GM12878 (cell line): Measurements from ENCODE around the gene TBCE. TPM values are rescaled to one million over a fixed set of nuclear protein-coding genes. Genes with fewer than 3 reads are reported as not detected.

ENCODE experiments used
- ATAC-seq: fragments of 200-7000 bp; cut with Tn5 transposase; 3 replicates; pipeline ENCODE4 v1.9.1; 2020; ENCODE audit warnings: mild to moderate bottlenecking, moderate library complexity
- BruUV-seq: library from RNA; stranded (reverse); fragments of 400-500 nt; replicated peaks from 2 replicates; lab custom pipeline; 2021; lab: Mats Ljungman, UMichigan
- CTCF ChIA-PET: fragments of 300-600 bp; sonication (Branson Sonifier 250); formaldehyde crosslinking; extraction: SDS; loops from one replicate; lab custom pipeline; 2021; ENCODE audit warnings: inconsistent platforms; lab: Yijun Ruan, JAX
- POLR2A ChIA-PET: fragments of 350-600 bp; formaldehyde crosslinking; extraction: SDS; loops from one replicate; lab custom pipeline; 2021; ENCODE audit warnings: inconsistent platforms; lab: Charles Lee
- RAD21 ChIA-PET: fragments of 300-600 bp; sonication (Branson Sonifier 250); formaldehyde crosslinking; loops from one replicate; lab custom pipeline; 2023; ENCODE audit warnings: antibody characterized with exemption; ENCODE audit not compliant: unreplicated experiment; lab: Charles Lee
- SMC1A ChIA-PET: fragments of 300-600 bp; sonication (Branson Sonifier 250); formaldehyde crosslinking; loops from one replicate; lab custom pipeline; 2023; ENCODE audit not compliant: unreplicated experiment, uncharacterized antibody; lab: Charles Lee
- DNase-seq: peaks from one replicate; pipeline ENCODE4 v3.0.0-alpha.2; 2011; ENCODE audit warnings: low read depth, low spot score
- FAIRE-seq: peaks from 3 replicates; lab custom pipeline; 2011; peaks lifted over from hg19 to GRCh38; lab: Jason Lieb, UNC
- H2AFZ ChIP-seq: 2 replicates; pipeline ENCODE4 v1.6.0; 2011; ENCODE audit warnings: low read depth, low read length, control low read depth; ENCODE audit not compliant: control insufficient read depth
- H3K27ac ChIP-seq: 2 replicates; pipeline ENCODE4 v1.5.1; 2011; ENCODE audit warnings: control low read depth; ENCODE audit not compliant: control insufficient read depth, insufficient read depth
- H3K27me3 ChIP-seq, 2 experiments: replicated peaks in 1 of 2; 2 replicates each; pipeline versions ENCODE4 v1.6.0 to v1.6.1; 2011; ENCODE audit warnings: low read length in 1 of 2; ENCODE audit not compliant: control insufficient read depth in 2 of 2, insufficient read depth in 2 of 2
- H3K36me3 ChIP-seq, 2 experiments: 2 replicates each; pipeline ENCODE4 v1.5.1; 2011; ENCODE audit warnings: low read length in 1 of 2; ENCODE audit not compliant: control insufficient read depth in 2 of 2, insufficient read depth in 2 of 2
- H3K4me1 ChIP-seq: 2 replicates; pipeline ENCODE4 v1.6.1; 2011; ENCODE audit warnings: mild to moderate bottlenecking, low read length, moderate library complexity, mixed read lengths; ENCODE audit not compliant: control insufficient read depth, insufficient read depth
- H3K4me2 ChIP-seq: 2 replicates; pipeline ENCODE4 v1.6.0; 2011; ENCODE audit warnings: control low read depth; ENCODE audit not compliant: control insufficient read depth, insufficient read depth
- H3K4me3 ChIP-seq: fragments of 200-600 bp; sonication (generic); 2 replicates; pipeline ENCODE4 v1.5.1; 2016
- H3K79me2 ChIP-seq: 2 replicates; pipeline ENCODE4 v1.6.0; 2011; ENCODE audit warnings: low read length; ENCODE audit not compliant: control insufficient read depth, insufficient read depth
- H3K9ac ChIP-seq: 2 replicates; pipeline ENCODE4 v1.8.0; 2011; ENCODE audit warnings: low read length, control low read depth, mixed read lengths; ENCODE audit not compliant: control insufficient read depth, insufficient read depth
- H3K9me3 ChIP-seq: replicated peaks from 3 replicates; pipeline ENCODE4 v1.5.1; 2011; ENCODE audit warnings: mild to moderate bottlenecking, low read length; ENCODE audit not compliant: control insufficient read depth, insufficient read depth
- H4K20me1 ChIP-seq: 2 replicates; pipeline ENCODE4 v1.6.0; 2011; ENCODE audit not compliant: control insufficient read depth, insufficient read depth
- ATF2 ChIP-seq: IDR thresholded peaks from 2 replicates; pipeline ENCODE4 v1.6.1; 2012; ENCODE audit warnings: low read length, inconsistent platforms
- CBX3 ChIP-seq: fragments of 200-600 bp; sonication (generic); IDR thresholded peaks from 2 replicates; pipeline ENCODE4 v1.6.1; 2016; ENCODE audit warnings: low read depth, borderline replicate concordance
- PML ChIP-seq: IDR thresholded peaks from 2 replicates; pipeline ENCODE4 v1.6.1; 2012; ENCODE audit warnings: low read length, inconsistent platforms
- RAD21 ChIP-seq: IDR thresholded peaks from 2 replicates; pipeline ENCODE4 v1.6.1; 2011; ENCODE audit warnings: mild to moderate bottlenecking, low read depth, low read length, moderate library complexity; ENCODE audit not compliant: insufficient read depth
- STAT1 ChIP-seq: fragments of 450-650 bp; conservative IDR thresholded peaks from 2 replicates; pipeline ENCODE4 v1.6.1; 2014; ENCODE audit warnings: antibody characterized with exemption, mild to moderate bottlenecking
- WGBS: methylation state at CpG from one replicate; pipeline ENCODE4 v1.1.6; 2016; ENCODE audit warnings: low lambda C conversion rate; ENCODE audit not compliant: insufficient replicate concordance, insufficient coverage; ENCODE audit errors: missing lambda C conversion rate; 5-methylcytosine and 5-hydroxymethylcytosine counted together
- in situ Hi-C: fragments of 300-500 bp; cut with MboI; formaldehyde crosslinking; loops from 9 replicates; pipeline ENCODE4 v1.14.3; 2018; ENCODE audit warnings: mixed read lengths
- intact Hi-C: fragments of 100-400 bp; cut with micrococcal nuclease; formaldehyde crosslinking; loops from one replicate; pipeline ENCODE4 v1.14.2; 2022; ENCODE audit not compliant: unreplicated experiment
- polyA plus RNA-seq, 11 experiments: library from polyadenylated mRNA; depleted of rRNA in 4 of 11; unstranded in 6 of 11; stranded (reverse) in 5 of 11; fragments of >200 nt; fragmentation: Nextera tagmentation in 4 of 11; fragmentation: Illumina TruSeq in 1 of 11; extraction: Ambion mirVana in 4 of 11; extraction: Trizol in 1 of 11; gene quantifications; 1 replicate in 1 of 11; 2 replicates in 10 of 11; pipeline versions ENCODE4 v1.2.1 to v1.2.3, GENCODE V29; 2011 to 2016; ENCODE audit warnings: inconsistent platforms in 2 of 11, missing spikeins in 2 of 11, low read depth in 1 of 11
- total RNA-seq, 4 experiments: library from RNA; depleted of rRNA in 3 of 4; stranded (reverse); fragments of >200 nt in 3 of 4; fragmentation: Illumina TruSeq in 1 of 4; extraction: Trizol in 1 of 4; gene quantifications; 2 replicates each; pipeline versions ENCODE4 v1.2.1 to v1.2.3, GENCODE V29; 2013 to 2021

The TBCE gene
- total and polyA plus RNA-seq, 10 of the 15 experiments (the other 5 are each of a cell fraction or from before 2014, with no cell fraction given) = 22.7 to 48.7 (median 29.2) TPM

- 100% methylated on average over 2 of the region's 2 CpGs for WGBS
- ChIA-PET CTCF (interaction anchor here (0.9 kb wide), 1 partner anchor 66 kb away, joined by 3 read pairs; no protein-coding TSS in a partner anchor), RAD21 (no interaction called here), SMC1A (interaction anchor here (1.0 kb wide), 1 partner anchor 14 kb away, joined by 4 read pairs; no protein-coding TSS in a partner anchor)
- H3K27me3 ChIP-seq = no peaks in the 10 kb centered on the region
- peaks cover 76% of the 10 kb centered on the region for H3K79me2 ChIP-seq
- TF ChIP-seq CBX3 (no peak), PML (no peak), RAD21 (no peak), STAT1 (no peak), ATF2 (no peak)
- TF ChIP-seq, all 136 proteins: peak for 0
- no peak overlapping the region for H3K9ac ChIP-seq
- no peaks in the 10 kb centered on the region for H3K9me3 ChIP-seq
- in situ Hi-C loops (no loop called here), intact Hi-C loops (no loop called here)
- no TSS peak for BruUV-seq
- DNase-seq (no peak), FAIRE-seq (no peak), ATAC-seq (no peak)
- peaks cover 5% of the 10 kb centered on the region; the same call in 1 of the 2 replicates for H3K4me1 ChIP-seq
- H2AFZ ChIP-seq = no peak overlapping the region
- no peak overlapping the region for H3K27ac ChIP-seq
- H4K20me1 ChIP-seq = peaks cover 7% of the 10 kb centered on the region
- H3K4me2 ChIP-seq = no peak overlapping the region
- POLR2A ChIA-PET = interaction anchor here (0.9 to 2.7 kb wide), 2 partner anchors 8 to 11 kb away, joined by 5 to 16 read pairs; partner anchors contain the start of genes ARID4B and GGPS1
- peaks cover 1 to 22% of the 10 kb centered on the region in 2 experiments; a peak in 3 of 4 replicates for H3K36me3 ChIP-seq
- H3K4me3 ChIP-seq = no peak overlapping the region
These were observed 48.0 kb upstream of the TBCE start for GRCh38 chr1:235319255-235319654.
